Osteocyte (in vitro differentiated cells): ENCODE measurements around the gene NR2F1-AS1. TPM values are rescaled to one million over a fixed set of nuclear protein-coding genes. Genes with fewer than 3 reads are reported as not detected.
A peak's percentile ranks its signal among the peaks of the same experiment; 100 is the strongest.

Experiments
- DNase-seq: peaks from one replicate; pipeline ENCODE4 v3.0.0; 2021; ENCODE audit warnings: mixed read lengths; ENCODE audit not compliant: unreplicated experiment; ENCODE audit errors: extremely low spot score
- H3K27ac Mint-ChIP-seq: one replicate; pipeline ENCODE4 v1.8.0; 2021; ENCODE audit warnings: mild to moderate bottlenecking, mixed read lengths; ENCODE audit not compliant: unreplicated experiment
- H3K27me3 Mint-ChIP-seq: one replicate; pipeline ENCODE4 v1.8.0; 2021; ENCODE audit warnings: mixed read lengths; ENCODE audit not compliant: unreplicated experiment
- H3K36me3 Mint-ChIP-seq: one replicate; pipeline ENCODE4 v1.8.0; 2021; ENCODE audit warnings: mixed read lengths; ENCODE audit not compliant: unreplicated experiment
- H3K4me1 Mint-ChIP-seq: one replicate; pipeline ENCODE4 v1.8.0; 2021; ENCODE audit warnings: mixed read lengths; ENCODE audit not compliant: unreplicated experiment
- H3K4me3 Mint-ChIP-seq: one replicate; pipeline ENCODE4 v1.8.0; 2021; ENCODE audit warnings: mild to moderate bottlenecking, moderate library complexity, mixed read lengths; ENCODE audit not compliant: unreplicated experiment
- H3K9me3 Mint-ChIP-seq: one replicate; pipeline ENCODE4 v1.8.0; 2021; ENCODE audit warnings: mixed read lengths; ENCODE audit not compliant: unreplicated experiment
- total RNA-seq: library from RNA; stranded (reverse); gene quantifications from 2 replicates; pipeline ENCODE4 v1.2.1, GENCODE V29; 2021
- TF ChIP-seq, protein P1 (sequence below): fragments of 200-600 bp; sonication (generic); IDR thresholded peaks from 2 replicates; pipeline ENCODE4 v1.5.0; 2021; ENCODE audit warnings: antibody characterized with exemption, mild to moderate bottlenecking, moderate library complexity

Gene NR2F1-AS1
- total RNA-seq, 1 donor from 2014 or later: 40.9 TPM

DNA sequence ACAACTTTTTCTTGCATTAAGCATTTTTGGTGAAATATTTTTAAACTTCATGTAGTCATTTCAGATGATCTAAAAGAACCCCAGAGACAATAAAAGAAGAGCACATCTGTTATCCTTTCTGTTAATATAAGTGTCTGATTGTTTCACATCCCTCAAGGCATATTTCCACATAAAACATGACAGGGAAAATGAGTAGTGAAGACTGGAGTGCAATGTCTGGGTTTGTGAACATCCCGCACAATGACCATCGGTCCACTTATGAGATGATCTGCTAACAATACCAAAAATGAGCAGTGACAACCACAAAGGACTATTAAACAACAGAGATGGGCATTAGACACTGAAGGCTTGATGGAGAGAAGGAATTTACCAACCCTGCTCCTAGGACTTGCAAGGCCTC, 209.1 kb downstream of the NR2F1-AS1 start:
- TF ChIP-seq, protein P1, sequence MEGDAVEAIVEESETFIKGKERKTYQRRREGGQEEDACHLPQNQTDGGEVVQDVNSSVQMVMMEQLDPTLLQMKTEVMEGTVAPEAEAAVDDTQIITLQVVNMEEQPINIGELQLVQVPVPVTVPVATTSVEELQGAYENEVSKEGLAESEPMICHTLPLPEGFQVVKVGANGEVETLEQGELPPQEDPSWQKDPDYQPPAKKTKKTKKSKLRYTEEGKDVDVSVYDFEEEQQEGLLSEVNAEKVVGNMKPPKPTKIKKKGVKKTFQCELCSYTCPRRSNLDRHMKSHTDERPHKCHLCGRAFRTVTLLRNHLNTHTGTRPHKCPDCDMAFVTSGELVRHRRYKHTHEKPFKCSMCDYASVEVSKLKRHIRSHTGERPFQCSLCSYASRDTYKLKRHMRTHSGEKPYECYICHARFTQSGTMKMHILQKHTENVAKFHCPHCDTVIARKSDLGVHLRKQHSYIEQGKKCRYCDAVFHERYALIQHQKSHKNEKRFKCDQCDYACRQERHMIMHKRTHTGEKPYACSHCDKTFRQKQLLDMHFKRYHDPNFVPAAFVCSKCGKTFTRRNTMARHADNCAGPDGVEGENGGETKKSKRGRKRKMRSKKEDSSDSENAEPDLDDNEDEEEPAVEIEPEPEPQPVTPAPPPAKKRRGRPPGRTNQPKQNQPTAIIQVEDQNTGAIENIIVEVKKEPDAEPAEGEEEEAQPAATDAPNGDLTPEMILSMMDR: no peak
- DNase-seq: no peak
- no peak overlapping the region for H3K27ac Mint-ChIP-seq
- H3K9me3 Mint-ChIP-seq: peaks cover 35% of the 10 kb centered on the region
- peaks cover 9% of the 10 kb centered on the region for H3K36me3 Mint-ChIP-seq
- no peaks in the 10 kb centered on the region for H3K27me3 Mint-ChIP-seq
- H3K4me3 Mint-ChIP-seq: no peak overlapping the region
- H3K4me1 Mint-ChIP-seq: peaks cover 16% of the 10 kb centered on the region

GRCh38 chr5:93364378-93364777, 216.6 kb downstream of the NR2F1-AS1 start:
- no peak for DNase-seq
- Mint-ChIP-seq H3K4me3 (no peak overlapping the region), H3K9me3 (peaks cover 8% of the 10 kb centered on the region), H3K36me3 (peaks cover 3% of the 10 kb centered on the region), H3K27me3 (no peaks in the 10 kb centered on the region), H3K27ac (no peak overlapping the region), H3K4me1 (peaks cover 20% of the 10 kb centered on the region)
- TF ChIP-seq, protein P1: no peak

DNA sequence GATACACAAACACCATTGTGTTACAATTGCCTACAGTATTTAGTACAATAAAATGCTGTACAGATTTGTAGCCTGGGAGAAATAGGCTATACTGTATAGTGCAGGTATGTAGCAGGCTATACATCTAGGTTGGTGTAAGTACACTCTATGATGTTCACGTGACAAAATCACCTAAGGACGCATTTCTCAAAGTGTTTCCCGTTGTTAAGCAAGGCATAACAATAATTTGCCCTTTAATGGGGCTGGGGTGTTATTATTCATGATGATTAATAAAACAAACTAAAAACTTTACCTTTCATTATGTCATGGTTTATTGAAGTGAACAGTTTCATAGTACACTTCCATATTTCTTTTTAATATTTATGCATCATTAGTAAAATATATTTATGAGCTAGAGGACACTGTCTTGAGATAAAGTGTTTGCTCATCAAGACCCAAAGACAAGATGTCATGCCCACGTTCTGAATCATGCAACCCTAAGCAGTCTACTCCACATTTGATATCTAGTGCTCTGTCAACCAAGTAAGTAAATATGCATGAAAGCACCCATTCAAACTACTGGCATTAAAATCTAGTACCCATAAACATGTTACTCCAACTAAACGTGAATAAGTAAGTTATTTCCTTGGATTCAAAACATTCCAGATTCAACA, 220.5 kb downstream of the NR2F1-AS1 start:
- Mint-ChIP-seq H3K4me1 (peaks cover 51% of the 10 kb centered on the region), H3K27ac (peak overlapping the region; percentile 89), H3K9me3 (no peaks in the 10 kb centered on the region), H3K27me3 (no peaks in the 10 kb centered on the region), H3K36me3 (no peaks in the 10 kb centered on the region), H3K4me3 (no peak overlapping the region)
- DNase-seq: no peak
- TF ChIP-seq, protein P1: no peak

- H3K36me3 Mint-ChIP-seq: no peaks in the 10 kb centered on the region
- H3K4me1 Mint-ChIP-seq: peaks cover 56% of the 10 kb centered on the region
These were observed 221.1 kb downstream of the NR2F1-AS1 start for GRCh38 chr5:93359960-93360305.

More at GRCh38 chr5:93359960-93360305, 221.1 kb downstream of the NR2F1-AS1 start:
- TF ChIP-seq, protein P1: no peak
- Mint-ChIP-seq H3K9me3 (no peaks in the 10 kb centered on the region), H3K27ac (peak overlapping the region; percentile 89), H3K4me3 (peak overlapping the region; percentile 36), H3K27me3 (no peaks in the 10 kb centered on the region)
- no peak for DNase-seq

Other genes with a start within 250 kb of the NR2F1-AS1 start
- gene NR2F1, start 2.0 kb upstream of the NR2F1-AS1 start, total RNA-seq: 189 and 197 TPM in 2 replicates
- gene POU5F2, start 160.4 kb upstream of the NR2F1-AS1 start, total RNA-seq: 1.0 and 1.2 TPM in 2 replicates